Esophagus squamous epithelium (tissue), 5 donors: ENCODE data around the gene C20orf173. TPM values are rescaled to one million over a fixed set of nuclear protein-coding genes. Genes with fewer than 3 reads are reported as not detected.

Source experiments
- DNase-seq: peaks from one replicate; lab custom pipeline; 2025; lab: John Stamatoyannopoulos, UW
- H3K27ac ChIP-seq, 4 donors: fragments of 200-600 bp; sonication (generic); one replicate each; pipeline ENCODE4 v1.5.1; 2016 to 2019; ENCODE audit warnings: mild to moderate bottlenecking in 1 of 4
- H3K27me3 ChIP-seq, 4 donors: fragments of 200-600 bp; sonication (generic); 1 replicate in 3 of 4; 2 replicates in 1 of 4; pipeline versions ENCODE4 v1.5.1 to v1.6.0; 2017 to 2021; ENCODE audit warnings: antibody characterized with exemption in 1 of 4
- H3K36me3 ChIP-seq, 3 donors: fragments of 200-600 bp; sonication (generic); one replicate each; pipeline ENCODE4 v1.5.1; 2016 to 2019
- H3K4me1 ChIP-seq, 3 donors: fragments of 200-600 bp; sonication (generic); one replicate each; pipeline ENCODE4 v1.5.1; 2017 to 2019
- H3K4me3 ChIP-seq, 4 donors: fragments of 200-600 bp; sonication (generic); 1 replicate in 3 of 4; 2 replicates in 1 of 4; pipeline ENCODE4 v1.5.1; 2016 to 2019; ENCODE audit warnings: mild to moderate bottlenecking in 2 of 4, moderate library complexity in 1 of 4
- H3K9me3 ChIP-seq, 3 donors: fragments of 200-600 bp; sonication (generic); one replicate each; pipeline ENCODE4 v1.5.1; 2016 to 2019
- POLR2A ChIP-seq, 4 donors: fragments of 450-650 bp; IDR thresholded peaks; one replicate each; pipeline ENCODE4 v1.6.1; 2017; ENCODE audit warnings: antibody characterized with exemption in 4 of 4, mild to moderate bottlenecking in 4 of 4, moderate library complexity in 3 of 4
- WGBS, 2 donors: methylation state at CpG; one replicate each; pipeline ENCODE4 v1.1.5; 2018; 5-methylcytosine and 5-hydroxymethylcytosine counted together
- intact Hi-C: fragments of 100-400 bp; cut with DNase I; formaldehyde crosslinking; loops from one replicate; pipeline ENCODE4 v1.15.0; 2022
- total RNA-seq, 4 donors: library from RNA; depleted of rRNA; stranded (reverse); fragments of >200 nt; gene quantifications; one replicate each; pipeline ENCODE4 v1.1.0, GENCODE V29; 2016
- TF ChIP-seq, protein P1 (sequence below), 6 experiments: fragments of 450-650 bp in 4 of 6; fragments of 200-600 bp in 2 of 6; sonication (generic) in 2 of 6; IDR thresholded peaks; one replicate each; pipeline ENCODE4 v1.5.1; 2016 to 2019; ENCODE audit warnings: antibody characterized with exemption in 6 of 6, mild to moderate bottlenecking in 4 of 6, moderate library complexity in 4 of 6
- donor health status: DM: yes; HTN: yes; CAD: no.

C20orf173 gene
- not detected for total RNA-seq

GRCh38 chr20:35529552-35529951 is at the start of gene C20orf173:
TSS of gene C20orf173 (minus strand) at chr20:35529652. CDS start at chr20:35529373, 279 bp downstream.
- Histone ChIP-seq H3K4me1 (no peaks in the 10 kb centered on the region), H3K27me3 (no peaks in the 10 kb centered on the region), H3K36me3 (no peaks in the 10 kb centered on the region), H3K4me3 (no peak within 1 kb of the TSS), H3K27ac (no peak within 1 kb of the TSS), H3K9me3 (no peaks in the 10 kb centered on the region)
- DNase-seq, result no peak
- TF ChIP-seq POLR2A (IDR thresholded peaks at IDR 0.05), result no peak
- TF ChIP-seq, protein P1, sequence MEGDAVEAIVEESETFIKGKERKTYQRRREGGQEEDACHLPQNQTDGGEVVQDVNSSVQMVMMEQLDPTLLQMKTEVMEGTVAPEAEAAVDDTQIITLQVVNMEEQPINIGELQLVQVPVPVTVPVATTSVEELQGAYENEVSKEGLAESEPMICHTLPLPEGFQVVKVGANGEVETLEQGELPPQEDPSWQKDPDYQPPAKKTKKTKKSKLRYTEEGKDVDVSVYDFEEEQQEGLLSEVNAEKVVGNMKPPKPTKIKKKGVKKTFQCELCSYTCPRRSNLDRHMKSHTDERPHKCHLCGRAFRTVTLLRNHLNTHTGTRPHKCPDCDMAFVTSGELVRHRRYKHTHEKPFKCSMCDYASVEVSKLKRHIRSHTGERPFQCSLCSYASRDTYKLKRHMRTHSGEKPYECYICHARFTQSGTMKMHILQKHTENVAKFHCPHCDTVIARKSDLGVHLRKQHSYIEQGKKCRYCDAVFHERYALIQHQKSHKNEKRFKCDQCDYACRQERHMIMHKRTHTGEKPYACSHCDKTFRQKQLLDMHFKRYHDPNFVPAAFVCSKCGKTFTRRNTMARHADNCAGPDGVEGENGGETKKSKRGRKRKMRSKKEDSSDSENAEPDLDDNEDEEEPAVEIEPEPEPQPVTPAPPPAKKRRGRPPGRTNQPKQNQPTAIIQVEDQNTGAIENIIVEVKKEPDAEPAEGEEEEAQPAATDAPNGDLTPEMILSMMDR (IDR thresholded peaks at IDR 0.05), result no peak
- WGBS, 2 donors, result 92 to 95% methylated on average over 2 of the region's 2 CpGs
- intact Hi-C loops, result no loop called here

DNA sequence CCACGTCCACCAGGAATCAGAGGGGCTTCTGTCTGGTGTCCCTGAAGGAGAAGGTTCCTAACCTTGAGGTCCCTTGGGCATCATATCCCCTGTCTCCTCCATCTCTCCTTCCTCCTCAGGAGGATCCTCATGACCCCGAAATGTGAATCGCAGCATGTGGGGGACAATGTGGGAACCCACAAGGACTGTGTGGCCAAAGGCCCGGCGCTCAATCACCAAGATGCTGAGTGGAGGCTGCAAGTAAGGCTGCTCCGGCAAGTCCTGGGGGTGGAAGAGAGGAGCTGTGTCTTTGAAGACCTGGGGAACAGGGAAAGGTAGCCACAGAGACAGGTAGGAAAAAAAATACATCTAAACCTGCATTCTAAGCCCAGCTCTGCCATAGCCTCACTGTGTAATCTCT is 49.7 kb upstream of the C20orf173 start:
- TF ChIP-seq, protein P1 (IDR thresholded peaks at IDR 0.05), result no peak
- TF ChIP-seq POLR2A (IDR thresholded peaks at IDR 0.05), result no peak

GRCh38 chr20:35578469-35578868 is 49.0 kb upstream of the C20orf173 start:
- Histone ChIP-seq H3K4me1 (peaks cover 0 to 14% (median 0%) of the 10 kb centered on the region in 3 donors), H3K27ac (no peak overlapping the region), H3K27me3 (no peaks in the 10 kb centered on the region), H3K9me3 (no peaks in the 10 kb centered on the region), H3K36me3 (no peaks in the 10 kb centered on the region), H3K4me3 (no peak overlapping the region)
- TF ChIP-seq, protein P1 (IDR thresholded peaks at IDR 0.05), result no peak
- no peak for DNase-seq
- 83% methylated on average over 6 to 8 of the region's 8 CpGs for WGBS, 2 donors
- intact Hi-C loops, result no loop called here

More for the DNA sequence above, 49.7 kb upstream of the C20orf173 start:
- H3K27ac ChIP-seq, result no peak overlapping the region
- no peak overlapping the region for H3K4me3 ChIP-seq
- whole genome bisulfite sequencing, 2 donors, result 80 to 97% methylated on average over 5 to 6 of the region's 6 CpGs
- H3K36me3 ChIP-seq, result no peaks in the 10 kb centered on the region
- peaks cover 0 to 21% (median 6%) of the 10 kb centered on the region in 3 donors for H3K4me1 ChIP-seq
- H3K27me3 ChIP-seq, result no peaks in the 10 kb centered on the region
- intact Hi-C loops, result no loop called here
- DNase-seq, result no peak
- H3K9me3 ChIP-seq, result no peaks in the 10 kb centered on the region

DNA sequence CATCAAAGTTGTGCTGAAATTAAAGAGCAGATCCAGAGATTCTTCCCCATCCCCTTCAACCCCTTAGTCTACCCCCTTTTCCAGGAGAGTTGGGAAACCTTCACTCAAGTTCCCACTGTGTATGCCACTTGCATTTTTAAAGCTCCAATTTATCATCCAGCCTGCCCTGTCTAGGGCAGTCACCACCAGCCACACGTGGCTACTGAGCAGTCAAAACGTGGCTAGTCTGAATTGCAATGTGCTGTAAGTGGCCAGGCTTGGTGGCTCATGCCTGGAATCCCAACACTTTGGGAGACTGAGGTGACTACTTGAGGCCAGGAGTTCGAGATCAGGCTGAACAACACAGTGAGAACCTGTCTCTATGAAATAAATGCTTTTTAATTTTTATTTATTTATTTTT is 47.4 kb upstream of the C20orf173 start:
- 50 to 53% methylated on average over 2 to 3 of the region's 3 CpGs for WGBS, 2 donors

GRCh38 chr20:35575958-35576357 is 46.5 kb upstream of the C20orf173 start:
- peaks cover 0 to 13% (median 0%) of the 10 kb centered on the region in 3 donors for H3K4me1 ChIP-seq
- H3K9me3 ChIP-seq, result peaks cover 0 to 13% (median 11%) of the 10 kb centered on the region in 3 donors
- intact Hi-C loops, result no loop called here
- H3K27ac ChIP-seq, result peak overlapping the region in 2 of 4 donors; percentile 34 to 54
- no peaks in the 10 kb centered on the region for H3K27me3 ChIP-seq
- DNase-seq, result no peak
- H3K4me3 ChIP-seq, result no peak overlapping the region
- no peak for TF ChIP-seq POLR2A (IDR thresholded peaks at IDR 0.05)
- TF ChIP-seq, protein P1 (IDR thresholded peaks at IDR 0.05), result no peak
- H3K36me3 ChIP-seq, result no peaks in the 10 kb centered on the region
- WGBS, 2 donors, result 25 to 26% methylated on average over 2 to 4 of the region's 4 CpGs

More for the DNA sequence above, 47.4 kb upstream of the C20orf173 start:
- Histone ChIP-seq H3K9me3 (peaks cover 0 to 13% (median 11%) of the 10 kb centered on the region in 3 donors), H3K4me1 (peaks cover 0 to 13% (median 0%) of the 10 kb centered on the region in 3 donors), H3K4me3 (no peak overlapping the region), H3K36me3 (no peaks in the 10 kb centered on the region), H3K27ac (peak overlapping the region in 1 of 4 donors; percentile 54), H3K27me3 (no peaks in the 10 kb centered on the region)
- no peak for DNase-seq
- intact Hi-C loops, result no loop called here
- TF ChIP-seq POLR2A (IDR thresholded peaks at IDR 0.05), result no peak
- TF ChIP-seq, protein P1 (IDR thresholded peaks at IDR 0.05), result no peak
